H1 (cell line): ENCODE measurements around the gene GDPD3. TPM values are rescaled to one million over a fixed set of nuclear protein-coding genes. Genes with fewer than 3 reads are reported as not detected.

ENCODE experiments used
- CTCF ChIA-PET: fragments of 300-600 bp; sonication (Branson Sonifier 250); formaldehyde crosslinking; loops from one replicate; lab custom pipeline; 2021; ENCODE audit not compliant: partially characterized antibody; lab: Charles Lee
- POLR2A ChIA-PET: fragments of 300-600 bp; sonication (Branson Sonifier 250); formaldehyde crosslinking; loops from one replicate; lab custom pipeline; 2021; ENCODE audit warnings: inconsistent platforms; ENCODE audit not compliant: partially characterized antibody; lab: Charles Lee
- DNase-seq, 2 experiments: peaks; one replicate each; pipeline versions ENCODE4 v3.0.0 to v3.0.0-alpha.2; 2010 to 2022; ENCODE audit warnings: low spot score in 2 of 2, low read depth in 1 of 2, mixed read lengths in 1 of 2
- FAIRE-seq: peaks from 2 replicates; lab custom pipeline; 2011; peaks lifted over from hg19 to GRCh38; lab: Jason Lieb, UNC
- H2AFZ ChIP-seq: 2 replicates; pipeline ENCODE4 v1.8.1; 2012; ENCODE audit warnings: low read length, inconsistent platforms
- H2AK5ac ChIP-seq: 2 replicates; pipeline ENCODE4 v1.6.1; 2013; ENCODE audit warnings: low read depth, low read length
- H2BK120ac ChIP-seq: replicated peaks from 2 replicates; pipeline ENCODE3; 2013; ENCODE audit warnings: low read depth, low read length, inconsistent platforms
- H2BK12ac ChIP-seq: 2 replicates; pipeline ENCODE4 v1.6.1; 2013; ENCODE audit warnings: low read depth, low read length
- H2BK15ac ChIP-seq: 2 replicates; pipeline ENCODE4 v1.6.1; 2013; ENCODE audit warnings: low read length
- H2BK20ac ChIP-seq: 2 replicates; pipeline ENCODE4 v1.6.1; 2013; ENCODE audit warnings: low read length
- H2BK5ac ChIP-seq: 2 replicates; pipeline ENCODE4 v1.6.1; 2013; ENCODE audit warnings: low read depth, low read length
- H3K14ac ChIP-seq: 2 replicates; pipeline ENCODE4 v1.6.1; 2013; ENCODE audit warnings: inconsistent platforms; ENCODE audit not compliant: insufficient read length
- H3K18ac ChIP-seq: 2 replicates; pipeline ENCODE4 v1.6.1; 2013; ENCODE audit warnings: low read length; ENCODE audit errors: extremely low read depth
- H3K23ac ChIP-seq: 2 replicates; pipeline ENCODE4 v1.6.1; 2013; ENCODE audit warnings: inconsistent platforms; ENCODE audit not compliant: insufficient read length
- H3K23me2 ChIP-seq: 2 replicates; pipeline ENCODE4 v1.6.1; 2013; ENCODE audit warnings: low read depth, low read length
- H3K27ac ChIP-seq: 2 replicates; pipeline ENCODE4 v1.6.1; 2011; ENCODE audit warnings: low read depth, low read length, inconsistent platforms
- H3K27me3 ChIP-seq, 4 experiments: replicated peaks in 1 of 4; 1 replicate in 1 of 4; 2 replicates in 3 of 4; pipeline versions ENCODE4 v1.6.1 to v1.8.1; 2011 to 2013; ENCODE audit warnings: low read length in 3 of 4, mild to moderate bottlenecking in 3 of 4, inconsistent platforms in 2 of 4, mixed read lengths in 2 of 4, moderate library complexity in 1 of 4; ENCODE audit not compliant: control insufficient read depth in 3 of 4, insufficient read depth in 3 of 4; ENCODE audit errors: extremely low read depth in 1 of 4
- H3K36me3 ChIP-seq, 4 experiments: 2 replicates each; pipeline versions ENCODE4 v1.6.1 to v1.8.1; 2011 to 2013; ENCODE audit warnings: mild to moderate bottlenecking in 4 of 4, low read length in 3 of 4, moderate library complexity in 2 of 4, control low read depth in 1 of 4, inconsistent platforms in 1 of 4; ENCODE audit not compliant: insufficient read depth in 4 of 4, control insufficient read depth in 2 of 4
- H3K4ac ChIP-seq: replicated peaks from 2 replicates; pipeline ENCODE3; 2013; ENCODE audit warnings: low read length, low read depth, mixed read lengths, inconsistent platforms; ENCODE audit not compliant: insufficient read length
- H3K4me1 ChIP-seq, 4 experiments: replicated peaks in 1 of 4; 1 replicate in 1 of 4; 2 replicates in 3 of 4; pipeline versions ENCODE4 v1.6.1 to v1.8.1; 2011 to 2013; ENCODE audit warnings: low read length in 3 of 4, inconsistent platforms in 2 of 4, mixed read lengths in 1 of 4; ENCODE audit not compliant: insufficient read depth in 4 of 4, control insufficient read depth in 3 of 4
- H3K4me2 ChIP-seq, 2 experiments: 2 replicates each; pipeline versions ENCODE4 v1.6.1 to v1.8.1; 2011 to 2013; ENCODE audit warnings: low read depth in 2 of 2, low read length in 2 of 2, control low read depth in 1 of 2, inconsistent platforms in 1 of 2, mild to moderate bottlenecking in 1 of 2; ENCODE audit not compliant: insufficient read depth in 1 of 2
- H3K4me3 ChIP-seq, 4 experiments: fragments of 200-600, 300-600 bp in 1 of 4; sonication (generic), shearing (Covaris generic), sonication (Bioruptor Twin) in 1 of 4; 2 replicates each; pipeline versions ENCODE4 v1.5.1 to v1.8.1; 2011 to 2016; ENCODE audit warnings: low read length in 4 of 4, low read depth in 3 of 4, control low read depth in 2 of 4, inconsistent platforms in 2 of 4, mild to moderate bottlenecking in 2 of 4, mixed read lengths in 1 of 4, moderate library complexity in 1 of 4; ENCODE audit not compliant: insufficient read depth in 2 of 4; ENCODE audit errors: extremely low read depth in 1 of 4
- H3K56ac ChIP-seq: replicated peaks from 2 replicates; pipeline ENCODE3; 2013; ENCODE audit warnings: low read depth, mild to moderate bottlenecking, mixed read lengths, low read length, inconsistent platforms; ENCODE audit not compliant: insufficient read length
- H3K79me1 ChIP-seq: 2 replicates; pipeline ENCODE4 v1.6.1; 2013; ENCODE audit warnings: low read depth, low read length, control low read depth
- H3K79me2 ChIP-seq, 2 experiments: 2 replicates each; pipeline versions ENCODE4 v1.6.1 to v1.8.1; 2012 to 2013; ENCODE audit warnings: low read length in 2 of 2, mild to moderate bottlenecking in 2 of 2, inconsistent platforms in 1 of 2; ENCODE audit not compliant: insufficient read depth in 2 of 2, control insufficient read depth in 1 of 2
- H3K9ac ChIP-seq, 4 experiments: replicated peaks in 1 of 4; 1 replicate in 1 of 4; 2 replicates in 3 of 4; pipeline versions ENCODE4 v1.6.1 to v1.8.1; 2011 to 2013; ENCODE audit warnings: low read depth in 3 of 4, low read length in 3 of 4, control low read depth in 2 of 4, mild to moderate bottlenecking in 2 of 4, moderate library complexity in 2 of 4, inconsistent platforms in 1 of 4; ENCODE audit errors: extremely low read depth in 1 of 4
- H3K9me3 ChIP-seq, 2 experiments: 2 replicates each; pipeline versions ENCODE4 v1.6.1 to v1.8.1; 2012 to 2013; ENCODE audit warnings: mild to moderate bottlenecking in 2 of 2, moderate library complexity in 2 of 2, control low read depth in 1 of 2, inconsistent platforms in 1 of 2, low read depth in 1 of 2, low read length in 1 of 2, mixed read lengths in 1 of 2; ENCODE audit not compliant: insufficient read depth in 2 of 2
- H4K20me1 ChIP-seq, 2 experiments: replicated peaks in 1 of 2; 2 replicates each; pipeline versions ENCODE3 to v1.8.1; 2011 to 2013; ENCODE audit warnings: inconsistent platforms in 2 of 2, low read length in 2 of 2, mild to moderate bottlenecking in 1 of 2; ENCODE audit not compliant: insufficient read depth in 2 of 2, control insufficient read depth in 1 of 2
- H4K5ac ChIP-seq: 2 replicates; pipeline ENCODE4 v1.6.1; 2013; ENCODE audit warnings: low read length, low read depth, mixed read lengths, inconsistent platforms; ENCODE audit not compliant: insufficient read length
- H4K8ac ChIP-seq: 2 replicates; pipeline ENCODE4 v1.8.0; 2013; ENCODE audit warnings: mild to moderate bottlenecking, moderate library complexity, low read length, inconsistent platforms; ENCODE audit not compliant: insufficient read depth; ENCODE audit errors: extremely low read depth
- H4K91ac ChIP-seq: replicated peaks from 2 replicates; pipeline ENCODE3; 2013; ENCODE audit warnings: low read length, mixed read lengths, inconsistent platforms; ENCODE audit not compliant: insufficient read length
- CBX5 ChIP-seq: fragments of 300-800, 300-1000 bp; sonication (generic); IDR thresholded peaks from 2 replicates; pipeline ENCODE4 v1.7.1; 2016; ENCODE audit warnings: antibody characterized with exemption, low read length, low read depth
- HDAC2 ChIP-seq, 2 experiments: fragments of 300-600 bp in 1 of 2; sonication (generic) in 1 of 2; IDR thresholded peaks; 2 replicates each; pipeline ENCODE4 v1.6.1; 2011 to 2012; ENCODE audit warnings: low read depth in 2 of 2, low read length in 2 of 2, mild to moderate bottlenecking in 2 of 2, moderate library complexity in 2 of 2, borderline replicate concordance in 1 of 2, inconsistent platforms in 1 of 2
- polyA plus RNA-seq, 7 experiments: library from polyadenylated mRNA; depleted of rRNA in 3 of 7; stranded (reverse) in 5 of 7; unstranded in 2 of 7; fragments of >200 nt in 5 of 7; fragments of 200-250 nt in 2 of 7; gene quantifications; 1 replicate in 5 of 7; 2 replicates in 1 of 7; 4 replicates in 1 of 7; pipeline versions ENCODE4 v1.2.1 to v1.2.3, GENCODE V29; 2011 to 2013; ENCODE audit warnings: missing spikeins in 2 of 7, mixed read lengths in 2 of 7
- total RNA-seq: library from RNA; stranded (reverse); fragmentation: NEBNext Ultra II Directional; extraction: Animal tissue kit (Norgen Biotek cat#: 25700); gene quantifications from 2 replicates; pipeline ENCODE4 v1.2.1, GENCODE V29; 2021
- TF ChIP-seq, protein P1 (sequence below): IDR thresholded peaks from 2 replicates; pipeline ENCODE4 v1.6.1; 2011; ENCODE audit warnings: low read depth, mild to moderate bottlenecking, low read length; ENCODE audit not compliant: insufficient read depth

Gene GDPD3
- total and polyA plus RNA-seq, 2 of the 8 experiments (the other 6 are each of a cell fraction or from before 2014, with no cell fraction given): 0.20 TPM; not detected in 1

DNA sequence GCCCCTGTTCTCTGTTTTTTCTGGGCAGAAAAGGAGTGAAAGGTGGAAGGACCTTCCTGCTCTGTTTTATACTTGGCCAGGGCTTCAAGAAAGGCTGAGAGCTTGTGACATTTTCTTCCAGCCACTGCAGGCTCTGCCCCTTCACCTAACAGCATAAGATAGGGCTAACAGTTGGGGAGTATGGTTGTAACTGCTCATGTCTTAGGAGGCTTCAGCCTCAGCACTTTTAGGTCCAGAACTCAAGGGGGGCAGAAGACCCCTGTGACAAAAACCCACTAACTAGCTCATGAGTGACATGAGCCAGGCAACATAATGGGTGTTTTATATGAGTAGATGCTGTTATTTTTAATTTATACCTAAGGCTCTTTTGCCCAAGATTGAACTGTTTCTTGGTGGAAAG is 42.8 kb downstream of the GDPD3 start:
- H3K23ac ChIP-seq: no peak overlapping the region
- H2BK15ac ChIP-seq: no peak overlapping the region
- H3K27me3 ChIP-seq: no peaks in the 10 kb centered on the region
- no peak overlapping the region for H2BK5ac ChIP-seq
- H3K18ac ChIP-seq: no peak overlapping the region
- no peak overlapping the region for H4K8ac ChIP-seq
- H4K5ac ChIP-seq: no peak overlapping the region
- H3K4me1 ChIP-seq: peaks cover 0 to 14% (median 6%) of the 10 kb centered on the region in 4 experiments; a peak in 6 of 7 replicates
- DNase-seq (no peak), FAIRE-seq (no peak)
- no peak overlapping the region for H3K9ac ChIP-seq
- no peak overlapping the region for H3K4me2 ChIP-seq
- no peak overlapping the region for H2AK5ac ChIP-seq
- H2AFZ ChIP-seq: no peak overlapping the region
- H3K4me3 ChIP-seq: no peak overlapping the region
- H4K20me1 ChIP-seq: peaks cover 16 to 35% of the 10 kb centered on the region in 2 experiments
- H3K56ac ChIP-seq: no peak overlapping the region
- no peak overlapping the region for H3K27ac ChIP-seq
- no peak overlapping the region for H3K4ac ChIP-seq
- peaks cover 15 to 30% of the 10 kb centered on the region in 2 experiments for H3K79me2 ChIP-seq
- H3K36me3 ChIP-seq: peaks cover 19 to 54% (median 47%) of the 10 kb centered on the region in 4 experiments
- H3K9me3 ChIP-seq: no peaks in the 10 kb centered on the region
- H2BK20ac ChIP-seq: no peak overlapping the region
- H3K23me2 ChIP-seq: peaks cover 2% of the 10 kb centered on the region; the same call in 1 of the 2 replicates
- H3K14ac ChIP-seq: no peak overlapping the region
- H4K91ac ChIP-seq: no peak overlapping the region
- no peak overlapping the region for H2BK12ac ChIP-seq
- POLR2A ChIA-PET: interaction anchor here (0.9 to 21.2 kb wide), 4 partner anchors 8 to 42 kb away, joined by 3 to 353 read pairs (median 78); partner anchors contain the start of genes PPP4C, TBX6 and YPEL3
- H3K79me1 ChIP-seq: peaks cover 9% of the 10 kb centered on the region; the same call in 1 of the 2 replicates
- CTCF ChIA-PET: interaction anchor here (0.7 to 7.3 kb wide), 4 partner anchors 14 to 116 kb away, joined by 3 to 51 read pairs (median 5); partner anchors contain the start of gene TBX6
- H2BK120ac ChIP-seq: no peak overlapping the region
- TF ChIP-seq CBX5: no peak
- TF ChIP-seq, protein P1, sequence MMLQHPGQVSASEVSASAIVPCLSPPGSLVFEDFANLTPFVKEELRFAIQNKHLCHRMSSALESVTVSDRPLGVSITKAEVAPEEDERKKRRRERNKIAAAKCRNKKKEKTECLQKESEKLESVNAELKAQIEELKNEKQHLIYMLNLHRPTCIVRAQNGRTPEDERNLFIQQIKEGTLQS: no peak
- no peak for TF ChIP-seq HDAC2 (IDR thresholded peaks at IDR 0.05; ENCODE audit: borderline replicate concordance in 1 of 2, low read depth in 2 of 2, low read length in 2 of 2)
